GM12878 (cell line): ENCODE measurements around the gene C1RL. TPM values are rescaled to one million over a fixed set of nuclear protein-coding genes. Genes with fewer than 3 reads are reported as not detected.

ENCODE experiments used
- ATAC-seq: fragments of 200-7000 bp; cut with Tn5 transposase; 3 replicates; pipeline ENCODE4 v1.9.1; 2020; ENCODE audit warnings: mild to moderate bottlenecking, moderate library complexity
- BruUV-seq: library from RNA; stranded (reverse); fragments of 400-500 nt; replicated peaks from 2 replicates; lab custom pipeline; 2021; lab: Mats Ljungman, UMichigan
- CTCF ChIA-PET: fragments of 300-600 bp; sonication (Branson Sonifier 250); formaldehyde crosslinking; extraction: SDS; loops from one replicate; lab custom pipeline; 2021; ENCODE audit warnings: inconsistent platforms; lab: Yijun Ruan, JAX
- POLR2A ChIA-PET: fragments of 350-600 bp; formaldehyde crosslinking; extraction: SDS; loops from one replicate; lab custom pipeline; 2021; ENCODE audit warnings: inconsistent platforms; lab: Charles Lee
- RAD21 ChIA-PET: fragments of 300-600 bp; sonication (Branson Sonifier 250); formaldehyde crosslinking; loops from one replicate; lab custom pipeline; 2023; ENCODE audit warnings: antibody characterized with exemption; ENCODE audit not compliant: unreplicated experiment; lab: Charles Lee
- SMC1A ChIA-PET: fragments of 300-600 bp; sonication (Branson Sonifier 250); formaldehyde crosslinking; loops from one replicate; lab custom pipeline; 2023; ENCODE audit not compliant: unreplicated experiment, uncharacterized antibody; lab: Charles Lee
- DNase-seq: peaks from one replicate; pipeline ENCODE4 v3.0.0-alpha.2; 2011; ENCODE audit warnings: low read depth, low spot score
- FAIRE-seq: peaks from 3 replicates; lab custom pipeline; 2011; peaks lifted over from hg19 to GRCh38; lab: Jason Lieb, UNC
- H2AFZ ChIP-seq: 2 replicates; pipeline ENCODE4 v1.6.0; 2011; ENCODE audit warnings: low read depth, low read length, control low read depth; ENCODE audit not compliant: control insufficient read depth
- H3K27ac ChIP-seq: 2 replicates; pipeline ENCODE4 v1.5.1; 2011; ENCODE audit warnings: control low read depth; ENCODE audit not compliant: control insufficient read depth, insufficient read depth
- H3K27me3 ChIP-seq, 2 experiments: replicated peaks in 1 of 2; 2 replicates each; pipeline versions ENCODE4 v1.6.0 to v1.6.1; 2011; ENCODE audit warnings: low read length in 1 of 2; ENCODE audit not compliant: control insufficient read depth in 2 of 2, insufficient read depth in 2 of 2
- H3K36me3 ChIP-seq, 2 experiments: 2 replicates each; pipeline ENCODE4 v1.5.1; 2011; ENCODE audit warnings: low read length in 1 of 2; ENCODE audit not compliant: control insufficient read depth in 2 of 2, insufficient read depth in 2 of 2
- H3K4me1 ChIP-seq: 2 replicates; pipeline ENCODE4 v1.6.1; 2011; ENCODE audit warnings: mild to moderate bottlenecking, low read length, moderate library complexity, mixed read lengths; ENCODE audit not compliant: control insufficient read depth, insufficient read depth
- H3K4me2 ChIP-seq: 2 replicates; pipeline ENCODE4 v1.6.0; 2011; ENCODE audit warnings: control low read depth; ENCODE audit not compliant: control insufficient read depth, insufficient read depth
- H3K4me3 ChIP-seq: fragments of 200-600 bp; sonication (generic); 2 replicates; pipeline ENCODE4 v1.5.1; 2016
- H3K79me2 ChIP-seq: 2 replicates; pipeline ENCODE4 v1.6.0; 2011; ENCODE audit warnings: low read length; ENCODE audit not compliant: control insufficient read depth, insufficient read depth
- H3K9ac ChIP-seq: 2 replicates; pipeline ENCODE4 v1.8.0; 2011; ENCODE audit warnings: low read length, control low read depth, mixed read lengths; ENCODE audit not compliant: control insufficient read depth, insufficient read depth
- H3K9me3 ChIP-seq: replicated peaks from 3 replicates; pipeline ENCODE4 v1.5.1; 2011; ENCODE audit warnings: mild to moderate bottlenecking, low read length; ENCODE audit not compliant: control insufficient read depth, insufficient read depth
- H4K20me1 ChIP-seq: 2 replicates; pipeline ENCODE4 v1.6.0; 2011; ENCODE audit not compliant: control insufficient read depth, insufficient read depth
- IKZF2 ChIP-seq, 2 experiments: fragments of 450-650 bp; IDR thresholded peaks; 2 replicates each; pipeline ENCODE4 v1.6.1; 2017; ENCODE audit warnings: mild to moderate bottlenecking in 2 of 2, moderate library complexity in 2 of 2
- JUNB ChIP-seq: IDR thresholded peaks from 2 replicates; pipeline ENCODE4 v1.6.1; 2016; ENCODE audit warnings: antibody characterized with exemption, mild to moderate bottlenecking
- PKNOX1 ChIP-seq: fragments of 450-650 bp; IDR thresholded peaks from 2 replicates; pipeline ENCODE4 v1.6.1; 2016; ENCODE audit warnings: mild to moderate bottlenecking
- RB1 ChIP-seq: fragments of 450-650 bp; formaldehyde crosslinking; IDR thresholded peaks from 2 replicates; pipeline ENCODE4 v1.6.1; 2017; ENCODE audit warnings: mild to moderate bottlenecking, borderline replicate concordance
- RELB ChIP-seq: fragments of 450-650 bp; IDR thresholded peaks from 2 replicates; pipeline ENCODE4 v1.6.1; 2017; ENCODE audit warnings: low read depth, mild to moderate bottlenecking, moderate library complexity
- SMARCA5 ChIP-seq: fragments of 450-650 bp; IDR thresholded peaks from 2 replicates; pipeline ENCODE4 v1.6.1; 2017; ENCODE audit warnings: mild to moderate bottlenecking
- TARDBP ChIP-seq: IDR thresholded peaks from 2 replicates; pipeline ENCODE4 v1.6.1; 2016; ENCODE audit warnings: borderline replicate concordance
- ZBTB4 ChIP-seq: fragments of 450-650 bp; formaldehyde crosslinking; IDR thresholded peaks from 2 replicates; pipeline ENCODE4 v1.4.0; 2022; ENCODE audit warnings: mild to moderate bottlenecking, moderate library complexity
- WGBS: methylation state at CpG from one replicate; pipeline ENCODE4 v1.1.6; 2016; ENCODE audit warnings: low lambda C conversion rate; ENCODE audit not compliant: insufficient replicate concordance, insufficient coverage; ENCODE audit errors: missing lambda C conversion rate; 5-methylcytosine and 5-hydroxymethylcytosine counted together
- in situ Hi-C: fragments of 300-500 bp; cut with MboI; formaldehyde crosslinking; loops from 9 replicates; pipeline ENCODE4 v1.14.3; 2018; ENCODE audit warnings: mixed read lengths
- intact Hi-C: fragments of 100-400 bp; cut with micrococcal nuclease; formaldehyde crosslinking; loops from one replicate; pipeline ENCODE4 v1.14.2; 2022; ENCODE audit not compliant: unreplicated experiment
- polyA plus RNA-seq, 11 experiments: library from polyadenylated mRNA; depleted of rRNA in 4 of 11; unstranded in 6 of 11; stranded (reverse) in 5 of 11; fragments of >200 nt; fragmentation: Nextera tagmentation in 4 of 11; fragmentation: Illumina TruSeq in 1 of 11; extraction: Ambion mirVana in 4 of 11; extraction: Trizol in 1 of 11; gene quantifications; 1 replicate in 1 of 11; 2 replicates in 10 of 11; pipeline versions ENCODE4 v1.2.1 to v1.2.3, GENCODE V29; 2011 to 2016; ENCODE audit warnings: inconsistent platforms in 2 of 11, missing spikeins in 2 of 11, low read depth in 1 of 11
- total RNA-seq, 4 experiments: library from RNA; depleted of rRNA in 3 of 4; stranded (reverse); fragments of >200 nt in 3 of 4; fragmentation: Illumina TruSeq in 1 of 4; extraction: Trizol in 1 of 4; gene quantifications; 2 replicates each; pipeline versions ENCODE4 v1.2.1 to v1.2.3, GENCODE V29; 2013 to 2021

Gene C1RL
- total and polyA plus RNA-seq, 10 of the 15 experiments (the other 5 are each of a cell fraction or from before 2014, with no cell fraction given) = 1.3 to 12.8 (median 8.1) TPM

DNA sequence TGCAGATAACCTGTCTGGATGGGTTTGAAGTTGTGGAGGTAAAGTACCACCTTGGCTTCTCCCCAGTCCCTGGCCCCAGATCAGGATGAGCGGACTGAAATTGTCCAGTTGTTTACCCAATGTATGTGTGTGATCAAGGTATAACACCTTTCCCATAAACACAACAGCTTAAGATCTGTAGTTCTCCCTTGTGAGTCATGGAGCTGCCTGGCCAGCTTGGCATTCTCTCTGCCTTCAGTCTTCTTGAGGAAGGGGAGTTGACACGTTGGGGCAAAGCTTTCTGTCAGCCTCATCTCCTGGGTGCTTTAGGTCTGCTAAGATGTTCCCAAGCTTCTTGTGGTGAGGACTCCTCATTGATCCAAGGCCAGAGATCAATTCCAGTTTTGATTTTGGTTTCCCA lies 42.4 kb downstream of the C1RL start (continued):
- no peak for TF ChIP-seq ZBTB4

DNA sequence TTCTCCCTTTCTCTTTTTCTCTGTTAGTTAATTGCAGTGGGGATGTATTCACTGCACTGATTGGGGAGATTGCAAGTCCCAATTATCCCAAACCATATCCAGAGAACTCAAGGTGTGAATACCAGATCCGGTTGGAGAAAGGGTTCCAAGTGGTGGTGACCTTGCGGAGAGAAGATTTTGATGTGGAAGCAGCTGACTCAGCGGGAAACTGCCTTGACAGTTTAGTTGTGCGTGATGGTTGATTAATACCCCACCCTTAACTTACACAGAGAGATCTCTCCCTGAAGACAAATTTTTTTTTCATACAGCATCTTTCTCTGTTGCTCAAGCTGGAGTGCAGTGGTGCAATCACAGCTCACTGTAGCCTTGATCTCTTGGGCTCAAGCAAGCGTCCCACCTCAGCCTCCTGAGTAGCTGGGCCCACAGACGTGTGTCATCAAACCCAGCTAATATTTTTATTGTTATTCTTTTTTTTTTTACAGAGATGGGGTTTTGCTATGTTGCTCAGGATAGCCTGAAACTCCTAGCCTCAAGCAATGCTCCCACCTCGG lies 43.9 kb downstream of the C1RL start:
- no peak for ATAC-seq
- H3K4me2 ChIP-seq = no peak overlapping the region
- peaks cover 0 to 3% of the 10 kb centered on the region in 2 experiments; a peak in 2 of 4 replicates for H3K27me3 ChIP-seq
- ChIA-PET POLR2A (no interaction called here), SMC1A (no interaction called here), RAD21 (no interaction called here), CTCF (interaction anchor here (0.7 to 0.8 kb wide), 2 partner anchors 11 to 76 kb away, joined by 3 read pairs; no protein-coding TSS in a partner anchor)
- no peak overlapping the region for H2AFZ ChIP-seq
- no peak overlapping the region for H3K27ac ChIP-seq
- TF ChIP-seq RELB (no peak), IKZF2 (IDR thresholded peaks at IDR 0.05) (no peak), PKNOX1 (no peak), SMARCA5 (no peak), RB1 (no peak), TARDBP (no peak), JUNB (no peak)
- FAIRE-seq = no peak
- intact Hi-C loops = no loop called here
- no peak for DNase-seq
- H4K20me1 ChIP-seq = no peaks in the 10 kb centered on the region; the same call in 1 of the 2 replicates
- H3K36me3 ChIP-seq = no peaks in the 10 kb centered on the region
- H3K4me1 ChIP-seq = no peaks in the 10 kb centered on the region
- H3K9ac ChIP-seq = no peak overlapping the region
- no peaks in the 10 kb centered on the region for H3K79me2 ChIP-seq
- BruUV-seq = no TSS peak
- 40% methylated on average over 7 of the region's 7 CpGs for WGBS
- in situ Hi-C loops = no loop called here
- no peak overlapping the region for H3K4me3 ChIP-seq
- no peaks in the 10 kb centered on the region for H3K9me3 ChIP-seq
